Measurements from ENCODE around the gene OTUD3. TPM values are rescaled to one million over a fixed set of nuclear protein-coding genes. Genes with fewer than 3 reads are reported as not detected.

The OTUD3 gene
- total and polyA plus RNA-seq, 2 of the 13 experiments (the other 11 are each of a cell fraction or from before 2014, with no cell fraction given), result 5.2 to 7.5 TPM

GRCh38 chr1:19888112-19888511, 5.9 kb downstream of the OTUD3 start:
- H2AFZ ChIP-seq (ENCODE audit: low read length), result no peak overlapping the region
- H3K9ac ChIP-seq (ENCODE audit: insufficient read depth, low read depth, low read length), result no peak overlapping the region
- intact Hi-C loops (cut with micrococcal nuclease; ENCODE audit: unreplicated experiment) (loop anchor here (10.0 kb wide), 1 partner anchor 73 kb away; the partner anchor contains the start of gene RNF186), in situ Hi-C loops (cut with HindIII; ENCODE audit: extremely low pct_ligation_motif_present, low pct_unique_long_range_greater_than_20kb) (no loop called here)
- H3K27ac ChIP-seq (ENCODE audit: extremely low read length, insufficient read depth, low read length), result no peak overlapping the region
- DNase-seq (ENCODE audit: low spot score) (no peak), ATAC-seq (no peak), FAIRE-seq (no peak)
- H3K9me3 ChIP-seq (ENCODE audit: low read length), result no peaks in the 10 kb centered on the region
- ChIA-PET CTCF (ENCODE audit: low intra/inter-chr PET ratio, low total read pairs) (no interaction called here), POLR2A (no interaction called here)
- H3K36me3 ChIP-seq (replicated peaks in 1 of 2; ENCODE audit: control insufficient read depth in 1 of 2, insufficient read depth in 2 of 2, low read length in 2 of 2), result peaks cover 14 to 32% of the 10 kb centered on the region in 2 experiments
- peaks cover 5% of the 10 kb centered on the region; the same call in 1 of the 2 replicates for H4K20me1 ChIP-seq (ENCODE audit: insufficient read depth, low read length)
- 100% methylated on average over 1 of the region's 1 CpG for WGBS (ENCODE audit: low lambda C conversion rate)
- no peak overlapping the region for H3K4me3 ChIP-seq (replicated peaks in 1 of 3; ENCODE audit: insufficient read depth in 1 of 3, low read depth in 2 of 3, low read length in 3 of 3)
- peak overlapping the region; percentile 23; the same call in 1 of the 2 replicates for H3K4me2 ChIP-seq (ENCODE audit: low read depth, low read length)
- BruUV-seq (replicated peaks), result no TSS peak
- peaks cover 73% of the 10 kb centered on the region for H3K79me2 ChIP-seq (ENCODE audit: insufficient read depth, low read length)
- no peaks in the 10 kb centered on the region; a peak in 1 of 5 replicates for H3K27me3 ChIP-seq (ENCODE audit: control insufficient read depth in 1 of 2, insufficient read depth in 2 of 2, low read length in 2 of 2)
- H3K4me1 ChIP-seq (ENCODE audit: insufficient read depth, low read length), result peaks cover 61% of the 10 kb centered on the region
- TF ChIP-seq ZMYM4 (CRISPR knock-in tag; IDR thresholded peaks at IDR 0.05) (no peak), TRAFD1 (CRISPR knock-in tag; IDR thresholded peaks at IDR 0.05; ENCODE audit: borderline replicate concordance) (no peak), CENPT (CRISPR knock-in tag; IDR thresholded peaks at IDR 0.05; ENCODE audit: low read depth) (no peak), ZNF546 (CRISPR knock-in tag; conservative IDR thresholded peaks at IDR 0.05) (no peak), ZNF644 (CRISPR knock-in tag; IDR thresholded peaks at IDR 0.05; ENCODE audit: low read depth) (no peak), RFXAP (CRISPR knock-in tag; IDR thresholded peaks at IDR 0.05; ENCODE audit: borderline replicate concordance) (no peak), ARID3A (IDR thresholded peaks at IDR 0.05; ENCODE audit: low read depth, low read length) (no peak), NFRKB (IDR thresholded peaks at IDR 0.05) (no peak), ZBTB40 (IDR thresholded peaks at IDR 0.05) (no peak), ZBTB40 (CRISPR knock-in tag; IDR thresholded peaks at IDR 0.05) (no peak), ARNT (IDR thresholded peaks at IDR 0.05) (no peak)
- TF ChIP-seq, protein P1, sequence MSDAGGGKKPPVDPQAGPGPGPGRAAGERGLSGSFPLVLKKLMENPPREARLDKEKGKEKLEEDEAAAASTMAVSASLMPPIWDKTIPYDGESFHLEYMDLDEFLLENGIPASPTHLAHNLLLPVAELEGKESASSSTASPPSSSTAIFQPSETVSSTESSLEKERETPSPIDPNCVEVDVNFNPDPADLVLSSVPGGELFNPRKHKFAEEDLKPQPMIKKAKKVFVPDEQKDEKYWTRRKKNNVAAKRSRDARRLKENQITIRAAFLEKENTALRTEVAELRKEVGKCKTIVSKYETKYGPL (CRISPR knock-in tag; IDR thresholded peaks at IDR 0.05), result no peak
